Bronchial epithelial cell (primary cell): Measurements from ENCODE around the gene FRMD3. TPM values are rescaled to one million over a fixed set of nuclear protein-coding genes. Genes with fewer than 3 reads are reported as not detected.

ENCODE experiments used
- DNase-seq: peaks from one replicate; pipeline ENCODE4 v3.0.0-alpha.2; 2010; ENCODE audit warnings: low read depth
- FAIRE-seq: peaks from 2 replicates; lab custom pipeline; 2011; peaks lifted over from hg19 to GRCh38; lab: Jason Lieb, UNC
- H3K27me3 ChIP-seq: 2 replicates; pipeline ENCODE4 v1.5.1; 2011; ENCODE audit warnings: low read length; ENCODE audit not compliant: control insufficient read depth, insufficient read depth
- H3K36me3 ChIP-seq: 2 replicates; pipeline ENCODE4 v1.5.1; 2011; ENCODE audit warnings: low read length; ENCODE audit not compliant: control insufficient read depth, insufficient read depth
- H3K4me3 ChIP-seq: 2 replicates; pipeline ENCODE4 v1.5.1; 2011; ENCODE audit warnings: mild to moderate bottlenecking, low read depth, low read length, control low read depth
- CTCF ChIP-seq: IDR thresholded peaks from 2 replicates; pipeline ENCODE4 v1.5.1; 2011; ENCODE audit warnings: mild to moderate bottlenecking, moderate library complexity, low read length, control low read depth, inconsistent platforms; ENCODE audit not compliant: insufficient read depth, severe bottlenecking
- total RNA-seq: library from RNA; depleted of rRNA; stranded (reverse); fragments of >200 nt; gene quantifications from 2 replicates; pipeline ENCODE4 v1.2.1, GENCODE V29; 2014

Gene FRMD3
- total RNA-seq, 1 donor from 2014 or later = under 0.01 TPM

- no peak overlapping the region for H3K4me3 ChIP-seq
- no peaks in the 10 kb centered on the region for H3K36me3 ChIP-seq
- FAIRE-seq = no peak
- no peak for DNase-seq
- peaks cover 16% of the 10 kb centered on the region for H3K27me3 ChIP-seq
- TF ChIP-seq CTCF = no peak
Measured at GRCh38 chr9:83536332-83536731, 1.9 kb downstream of the FRMD3 start.

GRCh38 chr9:83535736-83536135 lies 2.5 kb downstream of the FRMD3 start:
- no peak for FAIRE-seq
- DNase-seq = no peak
- H3K36me3 ChIP-seq = no peaks in the 10 kb centered on the region
- H3K4me3 ChIP-seq = no peak overlapping the region
- no peak for TF ChIP-seq CTCF
- peaks cover 16% of the 10 kb centered on the region for H3K27me3 ChIP-seq

- no peak for FAIRE-seq
- Histone ChIP-seq H3K36me3 (no peaks in the 10 kb centered on the region), H3K27me3 (peaks cover 13% of the 10 kb centered on the region), H3K4me3 (no peak overlapping the region)
- TF ChIP-seq CTCF = no peak
- DNase-seq = no peak
Measured at GRCh38 chr9:83533296-83533695, 4.9 kb downstream of the FRMD3 start.

GRCh38 chr9:83526901-83527300 lies 11.3 kb downstream of the FRMD3 start:
- DNase-seq = no peak
- Histone ChIP-seq H3K36me3 (no peaks in the 10 kb centered on the region), H3K27me3 (peaks cover 2% of the 10 kb centered on the region), H3K4me3 (no peak overlapping the region)
- peak; percentile 97 for FAIRE-seq
- TF ChIP-seq CTCF = no peak

- H3K36me3 ChIP-seq = no peaks in the 10 kb centered on the region
- no peak for DNase-seq
- TF ChIP-seq CTCF = no peak
- H3K4me3 ChIP-seq = no peak overlapping the region
- FAIRE-seq = no peak
- H3K27me3 ChIP-seq = peaks cover 2% of the 10 kb centered on the region
Measured at GRCh38 chr9:83526211-83526610, 12.0 kb downstream of the FRMD3 start.

- H3K36me3 ChIP-seq = no peaks in the 10 kb centered on the region
- no peak for TF ChIP-seq CTCF
Measured at GRCh38 chr9:83523684-83524083, 14.5 kb downstream of the FRMD3 start.

More at GRCh38 chr9:83523684-83524083, 14.5 kb downstream of the FRMD3 start:
- DNase-seq (no peak), FAIRE-seq (no peak)
- Histone ChIP-seq H3K27me3 (peaks cover 2% of the 10 kb centered on the region), H3K4me3 (no peak overlapping the region)
